ENCODE results near the gene OSBPL10. TPM values are rescaled to one million over a fixed set of nuclear protein-coding genes. Genes with fewer than 3 reads are reported as not detected.

OSBPL10 gene
- polyA plus RNA-seq, 1 donor from 2014 or later, result 2.0 TPM

- Histone ChIP-seq H3K4me3 (ENCODE audit: low read length) (no peak overlapping the region), H3K9ac (ENCODE audit: low read length) (no peak overlapping the region), H3F3A (ENCODE audit: insufficient read depth, low read length, poor library complexity, severe bottlenecking) (no peaks in the 10 kb centered on the region), H3K4me2 (ENCODE audit: low read length) (no peak overlapping the region), H4K20me1 (ENCODE audit: insufficient read depth) (no peaks in the 10 kb centered on the region), H2AFZ (ENCODE audit: low read depth, low read length) (no peak overlapping the region), H3K9me3 (ENCODE audit: low read length) (no peaks in the 10 kb centered on the region), H3K36me3 (ENCODE audit: insufficient read depth, low read length) (no peaks in the 10 kb centered on the region), H3K27ac (ENCODE audit: low read length) (no peak overlapping the region), H3K79me2 (replicated peaks; ENCODE audit: insufficient read depth, low read length) (no peaks in the 10 kb centered on the region), H3K9me2 (ENCODE audit: insufficient read depth, low read length) (no peaks in the 10 kb centered on the region), H3K27me3 (ENCODE audit: insufficient read depth, low read depth, low read length) (no peaks in the 10 kb centered on the region)
- TF ChIP-seq POLR2AphosphoS5 (IDR thresholded peaks at IDR 0.05) (no peak), CTCF (IDR thresholded peaks at IDR 0.05; ENCODE audit: poor library complexity, severe bottlenecking) (no peak), TAF1 (IDR thresholded peaks at IDR 0.05; ENCODE audit: low read depth) (no peak), RAD21 (conservative IDR thresholded peaks at IDR 0.05) (no peak), REST (IDR thresholded peaks at IDR 0.05; ENCODE audit: borderline replicate concordance) (no peak), MXI1 (conservative IDR thresholded peaks at IDR 0.05; ENCODE audit: poor library complexity, severe bottlenecking) (no peak), EZH2 (IDR thresholded peaks at IDR 0.05; ENCODE audit: borderline replicate concordance, insufficient read depth, low read length, poor library complexity, severe bottlenecking) (no peak), SMC3 (conservative IDR thresholded peaks at IDR 0.05; ENCODE audit: poor library complexity) (no peak), EP300 (conservative IDR thresholded peaks at IDR 0.05; ENCODE audit: poor library complexity, severe bottlenecking) (no peak)
These were observed 98.2 kb downstream of the OSBPL10 start for GRCh38 chr3:31882895-31883294.

- H3K4me3 ChIP-seq (ENCODE audit: low read length), result no peak overlapping the region
- no peak overlapping the region for H3K4me2 ChIP-seq (ENCODE audit: low read length)
- no peaks in the 10 kb centered on the region for H3K79me2 ChIP-seq (replicated peaks; ENCODE audit: insufficient read depth, low read length)
- H2AFZ ChIP-seq (ENCODE audit: low read depth, low read length), result no peak overlapping the region
- TF ChIP-seq RAD21 (conservative IDR thresholded peaks at IDR 0.05), result no peak
- TF ChIP-seq EZH2 (IDR thresholded peaks at IDR 0.05; ENCODE audit: borderline replicate concordance, insufficient read depth, low read length, poor library complexity, severe bottlenecking), result no peak
- TF ChIP-seq TAF1 (IDR thresholded peaks at IDR 0.05; ENCODE audit: low read depth), result no peak
- no peak for TF ChIP-seq CTCF (IDR thresholded peaks at IDR 0.05; ENCODE audit: poor library complexity, severe bottlenecking)
- no peak for TF ChIP-seq EP300 (conservative IDR thresholded peaks at IDR 0.05; ENCODE audit: poor library complexity, severe bottlenecking)
- TF ChIP-seq REST (IDR thresholded peaks at IDR 0.05; ENCODE audit: borderline replicate concordance), result no peak
- no peak for TF ChIP-seq MXI1 (conservative IDR thresholded peaks at IDR 0.05; ENCODE audit: poor library complexity, severe bottlenecking)
- no peak for TF ChIP-seq SMC3 (conservative IDR thresholded peaks at IDR 0.05; ENCODE audit: poor library complexity)
- no peak for TF ChIP-seq POLR2AphosphoS5 (IDR thresholded peaks at IDR 0.05)
- H3F3A ChIP-seq (ENCODE audit: insufficient read depth, low read length, poor library complexity, severe bottlenecking), result no peaks in the 10 kb centered on the region
- H3K9ac ChIP-seq (ENCODE audit: low read length), result no peak overlapping the region
- H3K9me3 ChIP-seq (ENCODE audit: low read length), result no peaks in the 10 kb centered on the region
- H3K36me3 ChIP-seq (ENCODE audit: insufficient read depth, low read length), result no peaks in the 10 kb centered on the region
- H4K20me1 ChIP-seq (ENCODE audit: insufficient read depth), result no peaks in the 10 kb centered on the region
- H3K27me3 ChIP-seq (ENCODE audit: insufficient read depth, low read depth, low read length), result no peaks in the 10 kb centered on the region
- H3K27ac ChIP-seq (ENCODE audit: low read length), result no peak overlapping the region
- H3K9me2 ChIP-seq (ENCODE audit: insufficient read depth, low read length), result no peaks in the 10 kb centered on the region
These were observed 98.6 kb downstream of the OSBPL10 start for GRCh38 chr3:31882431-31882830.

Data from neural cell (in vitro differentiated cells).